Choroid plexus epithelial cell (primary cell): ENCODE measurements around the gene PTEN.

Source experiments
- DNase-seq: peaks from one replicate; pipeline ENCODE4 v3.0.0-alpha.2; 2010; ENCODE audit warnings: low read depth
- H3K4me3 ChIP-seq: 2 replicates; pipeline ENCODE4 v1.5.1; 2011; ENCODE audit warnings: low read depth, mild to moderate bottlenecking, control low read depth, low read length, moderate library complexity
- CTCF ChIP-seq: conservative IDR thresholded peaks from 2 replicates; pipeline ENCODE4 v1.5.1; 2011; ENCODE audit warnings: low read depth, mild to moderate bottlenecking, control low read depth, inconsistent platforms, low read length, moderate library complexity

Gene PTEN

GRCh38 chr10:87961314-87961713 is 97.9 kb downstream of the PTEN start:
- TF ChIP-seq CTCF: no peak
- no peak overlapping the region for H3K4me3 ChIP-seq
- DNase-seq: peak; percentile 34

- H3K4me3 ChIP-seq: no peak overlapping the region
- peak; percentile 42 for DNase-seq
- no peak for TF ChIP-seq CTCF
These were observed 103.0 kb downstream of the PTEN start for GRCh38 chr10:87966459-87966858.

- no peak for TF ChIP-seq CTCF
- H3K4me3 ChIP-seq: no peak overlapping the region
- peak; percentile 61 for DNase-seq
These were observed 110.2 kb downstream of the PTEN start for GRCh38 chr10:87973635-87974034.

GRCh38 chr10:87974130-87974529 is 110.7 kb downstream of the PTEN start:
- no peak for DNase-seq
- no peak for TF ChIP-seq CTCF
- no peak overlapping the region for H3K4me3 ChIP-seq

GRCh38 chr10:87974769-87975168 is 111.3 kb downstream of the PTEN start:
- no peak overlapping the region for H3K4me3 ChIP-seq
- DNase-seq: no peak
- no peak for TF ChIP-seq CTCF

- no peak overlapping the region for H3K4me3 ChIP-seq
- TF ChIP-seq CTCF: no peak
- DNase-seq: peak; percentile 41
These were observed 112.8 kb downstream of the PTEN start for GRCh38 chr10:87976101-87976743.

GRCh38 chr10:87978166-87978565 is 114.7 kb downstream of the PTEN start:
- no peak for TF ChIP-seq CTCF
- DNase-seq: no peak
- H3K4me3 ChIP-seq: no peak overlapping the region
